ENCODE results near the gene TMEM198. TPM values are rescaled to one million over a fixed set of nuclear protein-coding genes. Genes with fewer than 3 reads are reported as not detected.

The TMEM198 gene
- total RNA-seq, 6 experiments from 2014 or later = 0.68 to 3.2 (median 1.2) TPM

GRCh38 chr2:219554350-219554749 lies 10.5 kb downstream of the TMEM198 start:
- ATAC-seq (no peak), DNase-seq (no peak)
- WGBS (ENCODE audit: insufficient coverage, low coverage, low lambda C conversion rate, missing lambda C conversion rate) = 90% methylated on average over 2 of the region's 15 CpGs
- TF ChIP-seq POLR2A (IDR thresholded peaks at IDR 0.05) = no peak
- TF ChIP-seq, protein P1, sequence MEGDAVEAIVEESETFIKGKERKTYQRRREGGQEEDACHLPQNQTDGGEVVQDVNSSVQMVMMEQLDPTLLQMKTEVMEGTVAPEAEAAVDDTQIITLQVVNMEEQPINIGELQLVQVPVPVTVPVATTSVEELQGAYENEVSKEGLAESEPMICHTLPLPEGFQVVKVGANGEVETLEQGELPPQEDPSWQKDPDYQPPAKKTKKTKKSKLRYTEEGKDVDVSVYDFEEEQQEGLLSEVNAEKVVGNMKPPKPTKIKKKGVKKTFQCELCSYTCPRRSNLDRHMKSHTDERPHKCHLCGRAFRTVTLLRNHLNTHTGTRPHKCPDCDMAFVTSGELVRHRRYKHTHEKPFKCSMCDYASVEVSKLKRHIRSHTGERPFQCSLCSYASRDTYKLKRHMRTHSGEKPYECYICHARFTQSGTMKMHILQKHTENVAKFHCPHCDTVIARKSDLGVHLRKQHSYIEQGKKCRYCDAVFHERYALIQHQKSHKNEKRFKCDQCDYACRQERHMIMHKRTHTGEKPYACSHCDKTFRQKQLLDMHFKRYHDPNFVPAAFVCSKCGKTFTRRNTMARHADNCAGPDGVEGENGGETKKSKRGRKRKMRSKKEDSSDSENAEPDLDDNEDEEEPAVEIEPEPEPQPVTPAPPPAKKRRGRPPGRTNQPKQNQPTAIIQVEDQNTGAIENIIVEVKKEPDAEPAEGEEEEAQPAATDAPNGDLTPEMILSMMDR (IDR thresholded peaks at IDR 0.05) = no peak
- no peaks in the 10 kb centered on the region for H3K27me3 ChIP-seq
- H3K9me3 ChIP-seq = no peaks in the 10 kb centered on the region
- peaks cover 0 to 10% (median 0%) of the 10 kb centered on the region in 4 donors for H3K4me1 ChIP-seq
- intact Hi-C loops (cut with DNase I) = no loop called here
- no peak overlapping the region for H3K27ac ChIP-seq
- no peak overlapping the region for H3K4me3 ChIP-seq
- H3K36me3 ChIP-seq = no peaks in the 10 kb centered on the region

DNA sequence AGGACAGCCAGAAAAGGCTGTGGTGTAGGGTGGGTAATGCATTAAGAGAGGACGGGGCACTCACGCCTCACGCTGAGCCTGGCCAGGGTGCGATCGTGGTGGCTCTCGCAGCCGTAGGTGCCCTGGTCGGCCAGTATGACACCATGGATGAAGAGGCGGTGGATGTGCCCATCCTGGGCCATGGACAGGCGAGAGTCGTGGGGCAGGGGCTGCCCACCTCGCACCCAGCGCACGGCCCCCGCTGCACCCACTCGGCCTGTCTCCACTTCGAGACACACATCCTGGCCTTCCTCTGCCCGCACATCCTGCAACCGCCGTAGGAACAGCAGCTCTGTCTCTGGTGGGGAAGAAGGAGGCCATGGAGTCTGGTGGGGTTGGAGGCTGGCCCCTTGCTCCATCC lies 12.1 kb downstream of the TMEM198 start:
- intact Hi-C loops (cut with DNase I) = no loop called here
- WGBS (ENCODE audit: insufficient coverage, low coverage, low lambda C conversion rate, missing lambda C conversion rate) = no CpG with 5 or more reads among the region's 20 CpGs
- Histone ChIP-seq H3K36me3 (no peaks in the 10 kb centered on the region), H3K9me3 (no peaks in the 10 kb centered on the region), H3K4me3 (no peak overlapping the region), H3K4me1 (peaks cover 0 to 10% (median 0%) of the 10 kb centered on the region in 4 donors), H3K27me3 (no peaks in the 10 kb centered on the region), H3K27ac (no peak overlapping the region)
- DNase-seq (no peak), ATAC-seq (no peak)
- TF ChIP-seq POLR2A (IDR thresholded peaks at IDR 0.05) = no peak
- TF ChIP-seq, protein P1 (IDR thresholded peaks at IDR 0.05) = no peak

GRCh38 chr2:219556413-219556812 lies 12.6 kb downstream of the TMEM198 start:
- WGBS (ENCODE audit: insufficient coverage, low coverage, low lambda C conversion rate, missing lambda C conversion rate) = no CpG with 5 or more reads among the region's 19 CpGs
- intact Hi-C loops (cut with DNase I) = no loop called here
- H3K4me1 ChIP-seq = peaks cover 0 to 10% (median 0%) of the 10 kb centered on the region in 4 donors
- H3K9me3 ChIP-seq = no peaks in the 10 kb centered on the region
- H3K4me3 ChIP-seq = no peak overlapping the region
- DNase-seq (no peak), ATAC-seq (no peak)
- no peaks in the 10 kb centered on the region for H3K27me3 ChIP-seq
- TF ChIP-seq, protein P1 (IDR thresholded peaks at IDR 0.05) = no peak
- H3K36me3 ChIP-seq = no peaks in the 10 kb centered on the region
- no peak overlapping the region for H3K27ac ChIP-seq

- ATAC-seq (no peak), DNase-seq (no peak)
- TF ChIP-seq, protein P1 (IDR thresholded peaks at IDR 0.05) = no peak
- TF ChIP-seq POLR2A (IDR thresholded peaks at IDR 0.05) = no peak
- no peaks in the 10 kb centered on the region for H3K36me3 ChIP-seq
- WGBS (ENCODE audit: insufficient coverage, low coverage, low lambda C conversion rate, missing lambda C conversion rate) = 83% methylated on average over 1 of the region's 21 CpGs
- H3K4me3 ChIP-seq = no peak overlapping the region
- H3K9me3 ChIP-seq = no peaks in the 10 kb centered on the region
- intact Hi-C loops (cut with DNase I) = no loop called here
- peaks cover 0 to 6% (median 0%) of the 10 kb centered on the region in 4 donors for H3K4me1 ChIP-seq
- H3K27ac ChIP-seq = no peak overlapping the region
- no peaks in the 10 kb centered on the region for H3K27me3 ChIP-seq
These were observed 13.5 kb downstream of the TMEM198 start for GRCh38 chr2:219557320-219557719.

All from right lobe of liver (tissue), 6 donors.